Neuron (in vitro differentiated cells): ENCODE data around the gene NGDN.

Experiments
- H2AFZ ChIP-seq: one replicate; pipeline ENCODE4 v1.6.1; 2013; ENCODE audit warnings: low read depth, mild to moderate bottlenecking, inconsistent platforms, low read length, moderate library complexity
- H3K27me3 ChIP-seq: one replicate; pipeline ENCODE4 v1.6.1; 2013; ENCODE audit warnings: low read length; ENCODE audit not compliant: insufficient read depth
- H3K36me3 ChIP-seq: one replicate; pipeline ENCODE4 v1.6.1; 2013; ENCODE audit warnings: low read length; ENCODE audit not compliant: insufficient read depth
- H3K4me1 ChIP-seq: one replicate; pipeline ENCODE4 v1.6.1; 2013; ENCODE audit warnings: low read length; ENCODE audit not compliant: insufficient read depth
- H3K4me3 ChIP-seq: 2 replicates; pipeline ENCODE4 v1.5.1; 2013; ENCODE audit warnings: mild to moderate bottlenecking, low read length, moderate library complexity
- H3K9me3 ChIP-seq: one replicate; pipeline ENCODE4 v1.6.1; 2013; ENCODE audit warnings: low read length

The NGDN gene

GRCh38 chr14:23468704-23469126 is 788 bp upstream of the NGDN start:
- Histone ChIP-seq H3K9me3 (no peaks in the 10 kb centered on the region), H3K4me3 (peak overlapping the region; percentile 24), H3K36me3 (peaks cover 16% of the 10 kb centered on the region), H3K4me1 (peaks cover 8% of the 10 kb centered on the region), H3K27me3 (no peaks in the 10 kb centered on the region), H2AFZ (peak overlapping the region; percentile 85)

DNA sequence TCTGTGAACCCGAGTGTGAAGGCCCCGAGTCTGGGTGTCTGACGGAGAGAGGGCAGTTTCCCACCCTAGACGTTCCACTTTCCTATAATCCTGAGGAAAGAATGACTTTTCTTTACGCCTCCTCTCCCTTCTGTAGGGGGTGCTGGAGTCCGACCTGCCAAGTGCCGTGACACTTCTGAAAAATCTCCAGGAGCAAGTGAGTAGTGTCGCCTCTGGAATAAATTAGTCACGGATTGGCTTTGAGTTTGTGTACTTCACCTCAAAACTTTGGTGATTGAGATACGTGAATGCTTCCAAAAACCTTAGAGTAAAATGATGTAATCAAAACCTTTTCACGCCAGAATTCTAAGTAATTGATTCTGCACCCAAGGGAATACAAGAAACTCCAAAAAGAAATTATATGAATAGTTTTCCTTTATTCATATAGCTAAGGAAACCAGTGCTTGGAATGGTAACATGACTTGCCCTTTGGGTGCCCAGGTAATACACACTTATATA is 452 bp downstream of the NGDN start:
- peaks cover 25% of the 10 kb centered on the region for H3K36me3 ChIP-seq
- no peaks in the 10 kb centered on the region for H3K9me3 ChIP-seq
- H3K4me1 ChIP-seq = peaks cover 8% of the 10 kb centered on the region
- H2AFZ ChIP-seq = peak overlapping the region; percentile 7
- no peaks in the 10 kb centered on the region for H3K27me3 ChIP-seq
- H3K4me3 ChIP-seq = peak overlapping the region; percentile 90

GRCh38 chr14:23470947-23471346 is 1.4 kb downstream of the NGDN start:
- Histone ChIP-seq H3K36me3 (peaks cover 35% of the 10 kb centered on the region), H3K9me3 (no peaks in the 10 kb centered on the region), H2AFZ (no peak overlapping the region), H3K4me1 (peaks cover 8% of the 10 kb centered on the region), H3K4me3 (peak overlapping the region; percentile 90), H3K27me3 (no peaks in the 10 kb centered on the region)

DNA sequence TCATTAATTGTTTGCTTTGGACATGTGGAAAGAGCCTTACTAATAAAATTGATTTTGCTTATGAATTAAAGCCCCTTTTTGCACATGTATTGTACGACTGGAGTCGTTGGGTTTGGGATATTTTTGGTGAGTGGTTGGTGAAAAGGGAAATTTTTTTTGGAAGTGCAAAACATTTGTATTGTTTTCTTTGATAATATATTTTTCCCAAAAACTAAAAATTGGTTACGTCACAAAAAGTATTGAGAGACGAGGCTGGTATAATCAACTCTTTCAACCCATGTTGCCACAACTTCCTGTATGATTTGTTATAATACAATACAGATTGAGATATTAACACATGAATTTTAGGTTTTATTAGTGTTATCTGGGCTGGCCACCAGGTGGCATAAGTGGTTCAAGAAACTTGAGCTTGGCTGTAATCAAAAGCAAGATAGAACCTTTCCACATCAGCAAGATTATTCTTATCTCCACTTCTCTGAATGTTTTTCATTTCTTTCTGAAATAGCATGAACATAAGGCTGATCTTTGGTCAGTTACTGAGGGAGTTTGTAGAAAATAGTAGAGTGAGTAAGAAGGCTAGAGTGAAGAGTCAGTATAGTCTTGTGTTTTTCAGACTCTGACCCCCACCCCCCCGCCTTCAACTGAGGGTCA is 8.7 kb downstream of the NGDN start:
- peaks cover 11% of the 10 kb centered on the region for H3K4me1 ChIP-seq
- no peak overlapping the region for H2AFZ ChIP-seq
- no peak overlapping the region for H3K4me3 ChIP-seq
- H3K27me3 ChIP-seq = no peaks in the 10 kb centered on the region
- H3K36me3 ChIP-seq = peaks cover 45% of the 10 kb centered on the region
- no peaks in the 10 kb centered on the region for H3K9me3 ChIP-seq

- no peak overlapping the region for H2AFZ ChIP-seq
- no peaks in the 10 kb centered on the region for H3K27me3 ChIP-seq
- H3K36me3 ChIP-seq = peaks cover 24% of the 10 kb centered on the region
- peaks cover 13% of the 10 kb centered on the region for H3K4me1 ChIP-seq
- H3K4me3 ChIP-seq = no peak overlapping the region
- H3K9me3 ChIP-seq = no peaks in the 10 kb centered on the region
These were observed 12.0 kb downstream of the NGDN start for GRCh38 chr14:23481362-23481970.

DNA sequence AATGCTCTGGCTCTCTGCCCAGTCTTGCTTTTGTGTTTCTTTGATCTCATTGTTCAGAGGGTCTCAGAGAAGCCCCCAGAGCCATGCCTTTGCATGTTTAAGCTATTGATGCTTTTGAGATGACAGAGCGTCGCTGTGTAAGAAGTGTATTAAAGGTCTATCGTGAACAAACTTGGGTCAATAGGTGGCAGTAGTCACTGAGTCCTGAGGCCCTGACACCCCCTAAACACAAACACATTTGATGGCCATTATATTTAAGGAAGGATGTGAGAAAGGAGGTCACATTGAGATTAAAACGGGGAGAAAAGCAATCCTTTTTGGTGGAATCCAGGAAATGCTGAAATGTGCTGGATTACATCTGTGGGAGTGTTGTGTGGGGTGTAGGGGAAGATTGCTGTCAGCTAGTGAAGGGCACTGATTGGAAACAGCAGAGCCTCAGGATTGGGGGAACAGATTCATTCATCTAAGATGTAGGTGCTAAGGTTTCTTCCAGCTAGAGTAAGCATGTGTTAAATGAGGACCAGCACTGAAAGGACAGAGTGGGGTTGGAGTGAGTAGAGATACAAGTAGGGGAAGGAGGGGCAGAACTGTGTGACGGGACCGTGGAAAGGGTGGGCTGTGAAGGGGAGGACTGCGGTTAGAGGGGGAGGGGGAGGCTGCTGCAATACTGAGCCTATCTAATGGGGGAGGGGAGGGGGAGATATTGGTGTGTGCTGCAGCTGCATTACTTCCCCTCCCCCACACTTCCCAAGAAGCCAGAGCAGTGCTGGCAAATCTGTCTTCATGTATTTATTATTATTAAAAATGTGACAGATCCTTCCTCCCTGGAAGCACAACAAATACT is 12.7 kb downstream of the NGDN start:
- Histone ChIP-seq H3K9me3 (no peaks in the 10 kb centered on the region), H3K27me3 (no peaks in the 10 kb centered on the region), H3K4me3 (no peak overlapping the region), H2AFZ (no peak overlapping the region), H3K4me1 (peaks cover 13% of the 10 kb centered on the region), H3K36me3 (peaks cover 16% of the 10 kb centered on the region)

- H3K4me1 ChIP-seq = peaks cover 13% of the 10 kb centered on the region
- no peak overlapping the region for H2AFZ ChIP-seq
- no peak overlapping the region for H3K4me3 ChIP-seq
- H3K36me3 ChIP-seq = peaks cover 10% of the 10 kb centered on the region
- H3K27me3 ChIP-seq = no peaks in the 10 kb centered on the region
- H3K9me3 ChIP-seq = no peaks in the 10 kb centered on the region
These were observed 13.3 kb downstream of the NGDN start for GRCh38 chr14:23482823-23483148.

GRCh38 chr14:23483236-23483854 is 13.8 kb downstream of the NGDN start:
- no peaks in the 10 kb centered on the region for H3K9me3 ChIP-seq
- no peak overlapping the region for H2AFZ ChIP-seq
- H3K4me3 ChIP-seq = no peak overlapping the region
- no peaks in the 10 kb centered on the region for H3K27me3 ChIP-seq
- peaks cover 6% of the 10 kb centered on the region for H3K36me3 ChIP-seq
- H3K4me1 ChIP-seq = peaks cover 13% of the 10 kb centered on the region

DNA sequence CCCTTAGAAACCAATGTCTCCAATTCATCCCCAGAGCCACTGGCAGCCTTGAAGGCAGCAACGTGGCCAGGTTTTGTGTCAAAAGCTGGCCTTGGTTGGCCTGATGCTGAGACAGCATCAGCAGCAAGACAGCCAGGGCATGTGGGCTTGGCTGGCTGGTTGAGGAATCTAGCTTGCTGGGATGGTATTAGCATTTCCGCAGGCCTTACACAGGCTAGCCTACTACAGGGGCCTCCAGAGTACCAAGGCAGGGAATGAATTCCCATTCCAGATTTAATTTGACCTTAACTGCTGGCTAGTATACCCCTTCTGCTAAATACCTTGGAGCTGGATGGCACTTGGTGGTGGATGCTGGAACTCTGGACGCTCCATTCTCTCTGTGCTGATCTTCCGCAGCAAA is 15.8 kb downstream of the NGDN start:
- H3K4me3 ChIP-seq = no peak overlapping the region
- H2AFZ ChIP-seq = no peak overlapping the region
- H3K9me3 ChIP-seq = no peaks in the 10 kb centered on the region
- H3K36me3 ChIP-seq = peaks cover 2% of the 10 kb centered on the region
- peaks cover 13% of the 10 kb centered on the region for H3K4me1 ChIP-seq
- no peaks in the 10 kb centered on the region for H3K27me3 ChIP-seq

- H3K4me3 ChIP-seq = no peak overlapping the region
- no peaks in the 10 kb centered on the region for H3K27me3 ChIP-seq
- H3K4me1 ChIP-seq = peaks cover 13% of the 10 kb centered on the region
- peaks cover 2% of the 10 kb centered on the region for H3K36me3 ChIP-seq
- no peak overlapping the region for H2AFZ ChIP-seq
- H3K9me3 ChIP-seq = no peaks in the 10 kb centered on the region
These were observed 16.5 kb downstream of the NGDN start for GRCh38 chr14:23486036-23486435.

- Histone ChIP-seq H3K9me3 (no peaks in the 10 kb centered on the region), H3K36me3 (peaks cover 2% of the 10 kb centered on the region), H2AFZ (no peak overlapping the region), H3K4me3 (no peak overlapping the region), H3K27me3 (no peaks in the 10 kb centered on the region), H3K4me1 (peaks cover 6% of the 10 kb centered on the region)
These were observed 17.7 kb downstream of the NGDN start for GRCh38 chr14:23487216-23487615.

GRCh38 chr14:23492618-23493272 is 23.2 kb downstream of the NGDN start:
- Histone ChIP-seq H3K4me3 (no peak overlapping the region), H2AFZ (no peak overlapping the region), H3K27me3 (no peaks in the 10 kb centered on the region), H3K36me3 (no peaks in the 10 kb centered on the region), H3K9me3 (no peaks in the 10 kb centered on the region), H3K4me1 (peaks cover 9% of the 10 kb centered on the region)
